ENCODE results near the gene DTX1.

DTX1 gene

GRCh38 chr12:113095405-113095804, 38.9 kb downstream of the DTX1 start:
- DNase-seq (ENCODE audit: low spot score): no peak

- DNase-seq (ENCODE audit: low spot score): no peak
Observed at GRCh38 chr12:113096675-113097461, 40.3 kb downstream of the DTX1 start.

- DNase-seq (ENCODE audit: low spot score): no peak
Observed at GRCh38 chr12:113097716-113098440, 41.3 kb downstream of the DTX1 start.

- DNase-seq (ENCODE audit: low spot score): peak; percentile 62
Observed at GRCh38 chr12:113098441-113099028, 42.0 kb downstream of the DTX1 start.

GRCh38 chr12:113099364-113099763, 42.8 kb downstream of the DTX1 start:
- no peak for DNase-seq (ENCODE audit: low spot score)

- DNase-seq (ENCODE audit: low spot score): no peak
Observed at GRCh38 chr12:113099764-113100163, 43.2 kb downstream of the DTX1 start.

- no peak for DNase-seq (ENCODE audit: low spot score)
Observed at GRCh38 chr12:113101751-113102150, 45.2 kb downstream of the DTX1 start.

- no peak for DNase-seq (ENCODE audit: low spot score)
Observed at GRCh38 chr12:113102811-113103210, 46.3 kb downstream of the DTX1 start.

GRCh38 chr12:113103756-113104450, 47.4 kb downstream of the DTX1 start:
- DNase-seq (ENCODE audit: low spot score): peak; percentile 51

- DNase-seq (ENCODE audit: low spot score): no peak
Observed at GRCh38 chr12:113104953-113105510, 48.5 kb downstream of the DTX1 start.

GRCh38 chr12:113105606-113106271, 49.2 kb downstream of the DTX1 start:
- no peak for DNase-seq (ENCODE audit: low spot score)

- no peak for DNase-seq (ENCODE audit: low spot score)
Observed at GRCh38 chr12:113106361-113106760, 49.8 kb downstream of the DTX1 start.

- DNase-seq (ENCODE audit: low spot score): no peak
Observed at GRCh38 chr12:113108308-113108707, 51.8 kb downstream of the DTX1 start.

GRCh38 chr12:113109360-113109759, 52.8 kb downstream of the DTX1 start:
- no peak for DNase-seq (ENCODE audit: low spot score)

GRCh38 chr12:113109872-113110599, 53.5 kb downstream of the DTX1 start:
- DNase-seq (ENCODE audit: low spot score): no peak

GRCh38 chr12:113111247-113111646, 54.7 kb downstream of the DTX1 start:
- DNase-seq (ENCODE audit: low spot score): no peak

GRCh38 chr12:113112043-113112899, 55.7 kb downstream of the DTX1 start:
- DNase-seq (ENCODE audit: low spot score): no peak

- DNase-seq (ENCODE audit: low spot score): no peak
Observed at GRCh38 chr12:113113397-113113796, 56.9 kb downstream of the DTX1 start.

- no peak for DNase-seq (ENCODE audit: low spot score)
Observed at GRCh38 chr12:113114447-113115178, 58.1 kb downstream of the DTX1 start.
